HG02623 (cell line): ENCODE measurements around the gene RGMA.
"Not testable (repeated sequence)": the region's sequence is repeated elsewhere in the genome, so short reads cannot be mapped to it uniquely, and the experiment has no call there.

Source experiments
- ATAC-seq: cut with Tn5 transposase; IDR thresholded peaks from one replicate; pipeline ENCODE4 v1.9.1; 2021; ENCODE audit warnings: moderate library complexity; ENCODE audit not compliant: unreplicated experiment

Gene RGMA

GRCh38 chr15:93067649-93068085 lies 21.3 kb downstream of the RGMA start:
- ATAC-seq = no peak

DNA sequence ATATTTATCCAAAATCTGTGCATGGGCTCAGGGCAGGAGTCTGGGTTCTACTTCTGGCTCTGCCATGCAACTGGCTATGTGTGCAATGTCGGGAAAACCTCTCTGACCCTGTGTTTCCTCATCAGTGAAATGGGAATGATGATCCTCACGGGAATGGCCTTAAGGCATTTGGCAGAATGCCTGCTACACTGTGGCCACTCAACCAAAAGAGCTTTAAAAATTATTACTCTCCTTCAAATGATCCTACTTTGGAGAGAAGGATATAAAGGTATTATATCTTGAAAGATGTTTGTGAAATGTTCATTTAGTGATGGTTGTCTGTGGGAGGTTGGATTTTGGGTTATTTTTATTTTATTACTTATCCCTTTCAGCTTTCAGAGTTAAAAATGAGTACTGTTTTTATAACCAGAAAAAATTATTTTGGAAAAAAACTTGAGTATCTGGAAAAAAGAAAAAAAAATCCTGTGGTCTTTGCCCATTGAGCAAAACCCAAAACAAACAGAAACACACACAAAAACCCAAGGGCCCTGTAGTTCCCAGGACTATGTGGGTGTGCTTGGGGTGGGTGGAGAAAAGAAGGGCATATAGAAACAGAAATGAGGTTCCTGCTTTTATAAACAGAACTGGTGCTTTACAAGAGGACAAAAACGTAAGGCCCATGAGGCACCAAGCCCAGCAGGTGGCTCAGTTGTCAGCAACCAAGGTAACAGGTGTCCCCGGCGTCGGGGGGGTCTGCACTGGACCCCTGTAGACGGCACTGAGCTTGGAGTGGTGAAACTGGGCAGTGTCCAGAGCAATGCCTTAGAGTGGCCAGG lies 22.0 kb downstream of the RGMA start:
- no peak for ATAC-seq

- no peak for ATAC-seq
Observed at GRCh38 chr15:93066224-93066681, 22.8 kb downstream of the RGMA start.

- no peak for ATAC-seq
Observed at GRCh38 chr15:93065641-93066045, 23.4 kb downstream of the RGMA start.

DNA sequence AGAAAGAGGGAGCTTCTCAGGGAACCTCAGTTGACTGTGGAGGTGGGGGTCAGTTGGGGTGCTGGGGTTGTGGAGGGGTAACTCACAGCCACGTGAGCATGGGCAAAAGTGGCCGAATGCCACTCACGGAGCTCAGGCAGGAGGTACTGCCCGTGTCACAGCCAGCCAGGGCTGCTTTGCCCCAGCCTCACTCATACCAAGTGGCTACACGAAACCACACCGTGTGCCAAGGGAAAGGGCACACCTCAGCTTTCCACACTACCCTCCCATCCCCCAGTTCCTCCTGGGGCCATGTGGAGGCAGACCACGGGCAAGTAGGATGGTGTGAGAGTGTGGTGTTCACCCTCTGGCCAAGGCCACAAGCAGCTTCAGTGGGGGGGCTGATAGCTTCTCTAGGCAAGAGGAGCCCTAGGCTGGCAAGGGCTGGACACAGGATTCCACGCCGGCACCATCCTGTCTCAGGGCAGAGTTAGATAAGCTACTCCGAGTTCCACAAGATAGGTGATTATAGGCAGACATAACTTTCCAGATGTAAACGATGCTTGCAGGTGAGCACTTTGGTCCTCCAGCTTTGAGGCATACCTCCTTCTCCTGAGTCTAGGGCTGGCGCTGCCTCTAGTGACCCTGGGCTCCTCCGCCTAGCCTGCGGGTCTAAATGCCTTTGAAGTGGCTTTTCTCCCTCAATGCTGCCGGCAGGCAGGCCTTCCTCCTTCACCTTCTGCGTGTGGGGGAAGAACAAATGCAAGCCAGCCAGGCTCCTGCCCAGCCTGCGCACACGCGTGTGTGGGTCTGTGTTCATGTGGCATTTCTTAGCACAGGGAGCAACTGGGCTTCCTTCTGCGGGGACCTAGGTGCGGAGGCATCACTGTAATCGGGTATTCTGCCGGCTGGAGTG lies 25.0 kb downstream of the RGMA start:
- no peak for ATAC-seq

DNA sequence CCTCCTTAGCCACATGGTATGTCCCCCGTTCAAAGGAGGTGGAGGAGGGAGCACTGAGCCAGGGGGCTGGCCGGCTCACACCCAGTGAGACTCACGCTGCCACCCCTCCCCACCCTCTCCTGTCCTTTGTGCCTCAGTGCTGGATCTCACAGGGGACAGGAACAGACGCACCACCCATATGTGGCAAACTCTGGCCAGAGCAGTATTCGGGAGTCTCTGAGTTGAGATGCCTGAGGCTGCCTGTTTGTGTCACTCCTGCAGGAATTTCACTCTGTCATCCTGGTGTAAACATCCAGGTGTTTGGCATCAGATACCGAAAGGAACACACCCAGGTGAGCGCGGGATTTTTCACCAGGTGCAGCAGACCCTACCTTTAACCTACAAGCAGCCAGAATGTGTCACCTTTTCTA lies 25.7 kb downstream of the RGMA start:
- no peak for ATAC-seq

DNA sequence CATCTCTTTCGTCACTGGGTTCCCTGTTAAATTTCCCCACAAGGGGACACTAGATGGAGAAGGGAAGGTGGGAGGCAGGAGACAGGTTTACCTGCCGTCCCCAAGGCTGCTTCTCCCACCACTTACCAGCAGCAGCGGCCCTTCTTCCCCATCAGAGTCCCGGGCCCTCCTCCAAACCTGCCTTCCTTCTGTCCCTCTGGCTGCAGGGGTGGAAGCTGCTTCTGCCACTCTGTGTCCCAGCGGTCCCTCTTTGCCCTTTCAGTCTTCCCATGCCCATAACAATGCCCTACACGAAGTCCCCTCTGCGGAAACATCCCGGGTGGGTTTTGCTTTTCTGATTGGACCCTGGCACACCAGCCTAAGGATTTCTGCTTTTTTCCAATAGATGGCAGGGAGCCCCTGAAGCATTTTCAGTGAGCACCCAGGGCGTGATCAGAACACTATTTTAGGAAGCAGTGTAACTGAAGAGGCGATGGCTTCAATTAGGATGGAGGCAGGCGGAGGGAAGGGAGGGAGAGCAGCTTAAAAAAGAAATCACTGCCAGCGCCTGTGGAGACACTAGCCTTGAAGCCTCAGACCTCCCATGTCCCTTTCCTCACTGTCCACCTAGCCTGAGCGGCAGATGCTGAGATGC lies 26.3 kb downstream of the RGMA start:
- not testable (repeated sequence) for ATAC-seq

DNA sequence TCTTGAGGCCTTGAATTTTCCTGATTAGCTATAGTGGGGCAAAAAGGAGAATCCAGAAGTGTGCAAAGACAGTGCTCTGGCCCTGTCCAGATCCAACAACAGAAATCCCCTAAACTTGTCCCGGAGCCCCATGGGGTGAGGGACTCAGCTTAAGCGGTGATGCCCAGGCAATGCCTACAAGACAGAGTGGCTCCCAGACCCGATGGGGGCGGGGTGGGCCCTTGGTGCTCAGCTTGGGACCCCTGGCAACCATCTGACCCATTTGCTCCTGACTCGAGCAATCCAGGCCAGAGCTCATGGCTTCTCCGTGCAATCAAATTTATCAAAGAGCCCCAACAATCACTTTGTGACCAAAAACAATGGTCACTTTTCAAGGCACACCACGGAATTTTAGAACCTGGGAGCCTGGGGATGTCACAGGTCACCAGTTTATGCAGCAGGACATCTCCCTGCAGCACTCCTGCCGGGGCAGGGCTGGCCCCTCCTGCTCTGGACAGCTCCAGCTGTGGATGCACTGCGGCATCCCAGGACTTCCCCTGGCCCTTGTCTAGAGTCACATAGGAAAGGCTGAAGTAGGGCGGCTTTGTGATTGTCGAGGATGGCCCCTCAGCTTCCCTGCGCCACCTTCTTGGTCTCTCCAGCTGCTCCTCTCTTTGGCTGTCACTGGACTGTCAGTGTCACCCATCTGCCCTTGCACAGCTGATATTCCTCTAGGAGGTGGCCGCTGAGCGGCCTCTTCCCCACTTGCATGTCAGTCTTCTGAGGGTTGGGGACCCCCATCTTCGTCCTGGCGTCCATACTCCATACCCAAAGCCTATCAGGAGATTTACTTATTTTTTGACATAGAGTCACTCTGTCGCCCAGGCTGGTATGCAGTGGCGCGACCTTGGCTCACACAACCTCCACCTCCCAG lies 28.4 kb downstream of the RGMA start:
- no peak for ATAC-seq

DNA sequence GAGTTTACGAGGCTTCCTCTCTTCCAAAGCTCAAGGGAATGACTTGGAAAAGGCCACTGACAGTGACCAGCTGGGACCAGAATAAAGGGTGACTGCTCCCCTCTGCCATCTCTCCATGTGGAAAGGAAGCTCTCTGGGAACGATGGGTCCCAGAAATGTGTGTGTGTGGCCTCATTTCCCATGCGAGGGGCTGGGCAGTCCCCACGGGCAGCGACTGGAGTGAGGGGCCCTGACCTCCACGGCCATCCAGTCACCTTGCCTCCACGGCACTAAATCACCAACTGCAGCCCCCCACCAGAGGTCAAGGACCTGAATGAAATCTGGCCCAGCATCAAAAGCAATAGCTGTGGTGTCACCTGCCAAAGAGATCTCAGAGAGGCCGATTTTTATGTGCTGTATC lies 29.6 kb downstream of the RGMA start:
- ATAC-seq = no peak

DNA sequence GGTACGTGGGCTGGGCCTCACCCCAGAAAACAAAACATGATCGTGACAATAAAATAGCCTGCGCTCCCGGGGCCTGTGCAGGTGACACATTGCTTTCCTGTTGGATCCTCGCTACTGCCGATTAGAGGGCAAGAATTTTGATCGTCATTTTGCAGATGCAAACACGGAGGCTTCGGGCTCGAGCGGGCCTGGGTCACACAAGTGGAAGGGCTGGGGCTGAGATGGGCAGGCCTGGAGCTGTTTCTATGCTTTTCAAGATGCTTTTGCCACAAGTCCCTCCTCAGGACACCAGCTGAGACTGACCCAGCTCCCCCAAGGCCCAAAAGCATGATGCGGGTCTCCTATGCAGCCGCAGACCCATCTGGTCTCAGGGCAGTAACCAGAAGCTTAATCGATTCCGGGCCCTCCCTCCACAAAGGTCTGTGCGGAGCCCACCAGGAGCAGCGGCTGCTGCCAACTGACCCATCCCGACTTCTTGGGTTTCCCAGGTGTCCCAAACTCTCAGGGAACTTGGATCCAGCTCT lies 30.0 kb downstream of the RGMA start:
- no peak for ATAC-seq

DNA sequence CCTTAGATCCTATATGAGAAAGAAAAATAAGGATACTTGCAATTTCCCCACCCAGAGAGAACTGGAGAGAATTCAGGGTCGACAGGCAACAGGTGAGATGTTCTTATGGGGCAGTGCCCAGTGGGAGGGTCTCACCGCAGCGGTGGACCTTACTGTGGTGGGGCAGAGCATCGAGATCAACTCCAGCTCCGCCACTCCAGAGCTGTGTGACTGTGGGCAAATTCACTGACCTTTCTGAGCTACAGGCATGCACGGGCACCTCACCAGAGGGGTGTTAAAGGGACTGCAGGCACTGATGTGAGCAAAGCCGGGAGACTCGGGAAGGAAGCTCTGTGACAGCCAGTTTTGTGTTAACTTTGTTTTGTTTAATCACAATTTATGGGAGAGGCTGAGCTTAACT lies 30.9 kb downstream of the RGMA start:
- ATAC-seq = no peak

- no peak for ATAC-seq
Observed at GRCh38 chr15:93057618-93058017, 31.4 kb downstream of the RGMA start.

DNA sequence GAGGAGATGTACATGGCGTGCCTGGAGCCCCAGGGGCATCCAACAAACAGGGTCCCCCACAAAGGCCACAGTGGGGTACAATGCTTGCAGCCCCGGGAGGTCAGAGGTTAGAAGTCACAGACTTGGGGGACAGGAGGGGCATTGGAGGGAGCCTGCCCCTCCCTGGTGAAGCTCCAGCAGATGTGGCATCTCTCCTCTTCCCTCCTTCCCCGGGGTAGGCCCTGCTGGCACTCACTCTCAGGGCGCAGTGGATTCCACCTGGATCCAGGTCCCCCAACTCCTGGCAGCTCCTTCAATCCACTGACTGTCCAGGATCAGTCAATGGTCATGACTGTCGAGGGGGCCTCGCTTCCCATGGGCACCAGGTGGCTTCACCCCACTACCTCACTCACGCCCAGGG lies 32.2 kb downstream of the RGMA start:
- no peak for ATAC-seq

GRCh38 chr15:93055211-93055610 lies 33.8 kb downstream of the RGMA start:
- no peak for ATAC-seq

DNA sequence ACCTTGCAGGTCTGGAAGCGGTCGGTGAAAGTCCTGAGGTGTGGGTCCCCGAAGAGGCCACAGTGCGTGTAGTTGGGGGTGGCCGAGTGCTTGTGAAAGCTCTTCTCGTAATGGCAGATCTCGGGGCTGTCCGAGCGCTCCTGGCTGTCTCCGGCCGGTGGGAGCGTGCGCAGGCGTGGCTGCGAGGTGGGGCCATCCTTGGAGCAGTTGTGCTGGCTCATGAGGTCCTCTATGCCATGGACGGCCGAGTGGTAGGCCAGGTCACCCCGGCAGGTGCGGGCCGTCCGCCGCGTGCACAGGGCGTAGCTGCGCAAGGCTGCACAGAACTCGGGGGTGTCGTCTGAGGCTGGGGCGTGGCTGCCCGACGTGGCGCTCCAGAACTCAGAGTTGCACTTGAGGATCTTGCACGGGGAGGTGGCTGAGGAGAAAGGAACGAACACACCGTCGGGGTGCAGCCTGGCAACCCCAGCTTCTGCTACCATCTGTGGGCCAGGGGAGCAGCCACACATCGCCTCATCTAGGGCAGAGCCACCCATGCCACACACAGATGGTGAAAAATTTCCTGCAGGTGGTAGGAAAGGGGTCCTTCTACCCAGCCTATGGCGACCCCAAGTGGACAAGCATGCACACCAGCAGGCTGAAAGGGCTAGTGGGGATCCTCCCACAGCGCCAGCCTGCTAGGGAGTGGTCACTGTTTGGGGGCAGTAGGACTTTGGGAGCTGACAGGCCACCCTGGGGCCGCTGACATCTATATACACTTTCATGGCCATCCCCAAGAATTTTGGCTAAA lies 36.7 kb downstream of the RGMA start:
- no peak for ATAC-seq

GRCh38 chr15:93051236-93052089 lies 37.5 kb downstream of the RGMA start:
- ATAC-seq = no peak

DNA sequence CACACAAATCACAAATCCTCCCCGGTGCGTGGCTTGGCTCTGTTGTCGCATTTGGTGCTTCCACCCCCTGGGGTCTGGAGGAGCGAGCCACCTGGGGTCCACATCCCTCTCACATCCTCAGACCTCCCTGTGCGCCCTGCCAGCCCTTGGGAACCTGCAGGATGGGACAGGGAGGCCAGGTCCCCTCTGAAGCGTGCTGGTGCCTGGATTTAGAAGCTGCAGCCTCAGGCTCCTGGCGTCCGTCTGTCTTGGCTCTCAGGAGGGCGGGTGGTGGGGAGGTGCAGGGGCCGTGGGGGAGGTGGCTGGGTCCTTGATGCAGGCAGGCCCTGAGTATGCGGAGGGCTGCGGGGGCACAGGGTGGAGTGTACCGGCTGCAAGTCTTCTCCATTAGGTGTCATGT lies 38.4 kb downstream of the RGMA start:
- ATAC-seq = no peak

DNA sequence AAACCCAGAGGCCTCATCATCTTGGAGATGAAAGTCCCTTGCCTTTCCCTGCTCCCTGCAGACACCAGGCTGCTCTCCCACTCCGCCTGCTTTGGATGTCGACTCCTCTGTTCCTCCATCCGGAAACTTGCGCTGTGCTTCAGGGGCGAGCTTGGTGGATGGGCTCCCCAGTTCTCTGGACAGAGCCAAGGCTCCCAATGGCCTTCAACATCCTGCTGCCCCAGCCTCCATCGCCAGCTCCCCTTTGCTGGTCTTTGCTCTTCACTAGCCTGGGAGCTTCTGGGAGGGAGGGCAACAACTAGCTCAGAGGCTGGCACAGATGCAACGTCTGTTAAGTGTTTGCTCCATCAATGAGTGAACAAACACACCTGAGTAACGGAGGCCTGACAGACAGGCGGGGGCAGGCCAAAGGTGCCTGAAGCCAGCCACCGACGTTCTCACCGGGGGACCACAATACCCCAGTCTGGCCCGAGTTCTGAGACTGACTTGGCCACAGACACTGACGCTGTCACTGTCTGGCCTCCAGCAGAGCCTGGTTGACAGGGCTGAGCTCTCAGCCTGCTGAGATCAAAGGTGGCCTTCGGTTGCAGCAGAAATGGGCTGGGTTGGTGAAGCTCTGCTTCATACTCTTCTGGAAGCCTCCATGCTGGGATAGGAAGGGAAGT lies 39.0 kb downstream of the RGMA start:
- no peak for ATAC-seq
